PC-9 (cell line): ENCODE results near the gene IKZF4. TPM values are rescaled to one million over a fixed set of nuclear protein-coding genes. Genes with fewer than 3 reads are reported as not detected.

Experiments
- BruUV-seq: library from RNA; stranded (reverse); fragments of 400-500 nt; replicated peaks from 2 replicates; lab custom pipeline; 2021; lab: Mats Ljungman, UMichigan
- CTCF ChIA-PET: fragments of 300-600 bp; sonication (Branson Sonifier 250); formaldehyde crosslinking; loops from one replicate; lab custom pipeline; 2022; ENCODE audit warnings: antibody characterized with exemption; lab: Charles Lee
- POLR2A ChIA-PET: fragments of 300-600 bp; sonication (Branson Sonifier 250); formaldehyde crosslinking; loops from one replicate; lab custom pipeline; 2022; ENCODE audit warnings: antibody characterized with exemption; ENCODE audit not compliant: unreplicated experiment; lab: Charles Lee
- DNase-seq, 2 experiments: peaks; one replicate each; pipeline versions ENCODE4 v3.0.0 to v3.0.0-alpha.2; 2015 to 2022; ENCODE audit warnings: mixed read lengths in 1 of 2
- H2AFZ ChIP-seq: fragments of 200-600 bp; sonication (generic); 2 replicates; pipeline ENCODE4 v1.8.1; 2017; ENCODE audit warnings: antibody characterized with exemption
- H3F3A ChIP-seq: fragments of 200-600 bp; sonication (generic); 2 replicates; pipeline ENCODE4 v1.8.1; 2017; ENCODE audit warnings: antibody characterized with exemption, mild to moderate bottlenecking, low read depth; ENCODE audit not compliant: insufficient read depth
- H3K27ac ChIP-seq: fragments of 200-600 bp; sonication (generic); 2 replicates; pipeline ENCODE4 v1.6.1; 2016; ENCODE audit warnings: mixed run types
- H3K27me3 ChIP-seq: fragments of 200-600 bp; sonication (generic); 2 replicates; pipeline ENCODE4 v1.6.1; 2016; ENCODE audit warnings: low read depth, mixed run types; ENCODE audit not compliant: insufficient read depth
- H3K36me3 ChIP-seq: fragments of 200-600 bp; sonication (generic); 2 replicates; pipeline ENCODE4 v1.6.1; 2016; ENCODE audit warnings: low read depth, mixed run types
- H3K4me1 ChIP-seq: fragments of 200-600 bp; sonication (generic); replicated peaks from 2 replicates; pipeline ENCODE4 v1.6.1; 2016; ENCODE audit warnings: mixed run types; ENCODE audit not compliant: insufficient read depth
- H3K4me2 ChIP-seq: fragments of 200-600 bp; sonication (generic); 2 replicates; pipeline ENCODE4 v1.6.1; 2017; ENCODE audit warnings: mixed run types
- H3K4me3 ChIP-seq: fragments of 200-600 bp; sonication (generic); 2 replicates; pipeline ENCODE4 v1.6.1; 2016; ENCODE audit warnings: mixed run types
- H3K79me2 ChIP-seq: fragments of 200-600 bp; sonication (generic); 2 replicates; pipeline ENCODE4 v1.6.1; 2017; ENCODE audit warnings: low read depth, mixed run types
- H3K9me2 ChIP-seq: fragments of 200-600 bp; sonication (generic); 2 replicates; pipeline ENCODE4 v1.8.1; 2017; ENCODE audit warnings: mild to moderate bottlenecking; ENCODE audit not compliant: insufficient read depth
- H3K9me3 ChIP-seq: fragments of 200-600 bp; sonication (generic); 2 replicates; pipeline ENCODE4 v1.8.1; 2016; ENCODE audit warnings: low read depth; ENCODE audit not compliant: insufficient read depth
- H4K20me1 ChIP-seq: fragments of 200-600 bp; sonication (generic); 2 replicates; pipeline ENCODE4 v1.8.1; 2017; ENCODE audit not compliant: insufficient read depth
- EZH2 ChIP-seq: fragments of 200-600 bp; sonication (generic); IDR thresholded peaks from 2 replicates; pipeline ENCODE4 v1.8.0; 2017; ENCODE audit warnings: antibody characterized with exemption, low read depth
- intact Hi-C: fragments of 100-400 bp; cut with micrococcal nuclease; formaldehyde crosslinking; loops from one replicate; pipeline ENCODE4 v1.10.0; 2022; ENCODE audit not compliant: unreplicated experiment
- total RNA-seq: library from RNA; stranded (reverse); gene quantifications from 2 replicates; pipeline ENCODE4 v1.2.3, GENCODE V29; 2021
- TF ChIP-seq, protein P1 (sequence below): fragments of 200-600 bp; sonication (generic); conservative IDR thresholded peaks from 2 replicates; pipeline ENCODE4 v1.6.1; 2017; ENCODE audit warnings: mixed run types, antibody characterized with exemption, mild to moderate bottlenecking, moderate library complexity

The IKZF4 gene
- total RNA-seq, 1 experiment from 2014 or later, result 7.4 TPM

DNA sequence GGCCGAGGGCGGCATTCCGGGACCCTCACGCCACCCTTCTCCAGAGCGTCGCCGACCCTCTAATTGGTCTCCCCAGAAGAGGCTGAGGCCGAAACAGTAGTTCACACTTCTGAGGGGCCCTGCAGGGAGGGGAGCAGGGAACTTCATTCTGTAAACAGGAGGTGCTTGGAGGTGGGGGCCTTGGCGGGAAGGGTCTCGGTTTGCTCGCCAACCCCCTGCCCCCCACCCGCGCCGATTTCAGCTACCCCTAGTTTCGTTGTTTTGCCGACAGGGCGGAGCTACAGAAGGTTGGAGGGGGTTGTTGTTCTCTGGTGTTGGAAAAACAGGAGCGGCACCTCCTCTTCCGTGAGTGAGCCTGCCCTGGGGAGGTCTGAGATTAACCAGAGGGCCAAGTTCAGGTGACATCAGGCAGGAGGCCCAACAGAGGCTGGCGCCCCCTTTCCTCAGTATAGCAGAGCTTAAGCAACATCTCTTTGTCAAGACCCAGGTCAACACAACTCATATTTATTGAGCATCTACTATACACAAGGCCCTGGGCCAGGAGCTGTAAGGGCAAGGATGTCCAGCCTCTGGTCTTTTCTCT is 59.8 kb downstream of the IKZF4 start:
- no peaks in the 10 kb centered on the region for H3K9me3 ChIP-seq
- CTCF ChIA-PET, result interaction anchor here (0.5 to 0.6 kb wide), 3 partner anchors 34 to 1605 kb away, joined by 3 to 4 read pairs (median 3); no protein-coding TSS in a partner anchor
- TF ChIP-seq, protein P1, sequence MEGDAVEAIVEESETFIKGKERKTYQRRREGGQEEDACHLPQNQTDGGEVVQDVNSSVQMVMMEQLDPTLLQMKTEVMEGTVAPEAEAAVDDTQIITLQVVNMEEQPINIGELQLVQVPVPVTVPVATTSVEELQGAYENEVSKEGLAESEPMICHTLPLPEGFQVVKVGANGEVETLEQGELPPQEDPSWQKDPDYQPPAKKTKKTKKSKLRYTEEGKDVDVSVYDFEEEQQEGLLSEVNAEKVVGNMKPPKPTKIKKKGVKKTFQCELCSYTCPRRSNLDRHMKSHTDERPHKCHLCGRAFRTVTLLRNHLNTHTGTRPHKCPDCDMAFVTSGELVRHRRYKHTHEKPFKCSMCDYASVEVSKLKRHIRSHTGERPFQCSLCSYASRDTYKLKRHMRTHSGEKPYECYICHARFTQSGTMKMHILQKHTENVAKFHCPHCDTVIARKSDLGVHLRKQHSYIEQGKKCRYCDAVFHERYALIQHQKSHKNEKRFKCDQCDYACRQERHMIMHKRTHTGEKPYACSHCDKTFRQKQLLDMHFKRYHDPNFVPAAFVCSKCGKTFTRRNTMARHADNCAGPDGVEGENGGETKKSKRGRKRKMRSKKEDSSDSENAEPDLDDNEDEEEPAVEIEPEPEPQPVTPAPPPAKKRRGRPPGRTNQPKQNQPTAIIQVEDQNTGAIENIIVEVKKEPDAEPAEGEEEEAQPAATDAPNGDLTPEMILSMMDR, result no peak
- no peak for TF ChIP-seq EZH2
- H4K20me1 ChIP-seq, result peaks cover 6% of the 10 kb centered on the region; the same call in 1 of the 2 replicates
- H3K36me3 ChIP-seq, result peaks cover 10% of the 10 kb centered on the region
- peaks cover 31% of the 10 kb centered on the region for H3K4me1 ChIP-seq
- H3K4me2 ChIP-seq, result peak overlapping the region; percentile 93
- POLR2A ChIA-PET, result interaction anchor here (0.6 to 1.0 kb wide), 3 partner anchors 14 to 147 kb away, joined by 3 to 13 read pairs (median 4); partner anchors contain the start of gene SUOX
- H3K4me3 ChIP-seq, result peak overlapping the region; percentile 69
- H3F3A ChIP-seq, result peaks cover 24% of the 10 kb centered on the region
- peak overlapping the region; percentile 93 for H2AFZ ChIP-seq
- H3K79me2 ChIP-seq, result peaks cover 46% of the 10 kb centered on the region
- intact Hi-C loops, result no loop called here
- no peaks in the 10 kb centered on the region for H3K9me2 ChIP-seq
- DNase-seq, result peak; percentile 59 to 65
- no peaks in the 10 kb centered on the region for H3K27me3 ChIP-seq
- BruUV-seq, result TSS peak; percentile 45
- H3K27ac ChIP-seq, result peak overlapping the region; percentile 86

DNA sequence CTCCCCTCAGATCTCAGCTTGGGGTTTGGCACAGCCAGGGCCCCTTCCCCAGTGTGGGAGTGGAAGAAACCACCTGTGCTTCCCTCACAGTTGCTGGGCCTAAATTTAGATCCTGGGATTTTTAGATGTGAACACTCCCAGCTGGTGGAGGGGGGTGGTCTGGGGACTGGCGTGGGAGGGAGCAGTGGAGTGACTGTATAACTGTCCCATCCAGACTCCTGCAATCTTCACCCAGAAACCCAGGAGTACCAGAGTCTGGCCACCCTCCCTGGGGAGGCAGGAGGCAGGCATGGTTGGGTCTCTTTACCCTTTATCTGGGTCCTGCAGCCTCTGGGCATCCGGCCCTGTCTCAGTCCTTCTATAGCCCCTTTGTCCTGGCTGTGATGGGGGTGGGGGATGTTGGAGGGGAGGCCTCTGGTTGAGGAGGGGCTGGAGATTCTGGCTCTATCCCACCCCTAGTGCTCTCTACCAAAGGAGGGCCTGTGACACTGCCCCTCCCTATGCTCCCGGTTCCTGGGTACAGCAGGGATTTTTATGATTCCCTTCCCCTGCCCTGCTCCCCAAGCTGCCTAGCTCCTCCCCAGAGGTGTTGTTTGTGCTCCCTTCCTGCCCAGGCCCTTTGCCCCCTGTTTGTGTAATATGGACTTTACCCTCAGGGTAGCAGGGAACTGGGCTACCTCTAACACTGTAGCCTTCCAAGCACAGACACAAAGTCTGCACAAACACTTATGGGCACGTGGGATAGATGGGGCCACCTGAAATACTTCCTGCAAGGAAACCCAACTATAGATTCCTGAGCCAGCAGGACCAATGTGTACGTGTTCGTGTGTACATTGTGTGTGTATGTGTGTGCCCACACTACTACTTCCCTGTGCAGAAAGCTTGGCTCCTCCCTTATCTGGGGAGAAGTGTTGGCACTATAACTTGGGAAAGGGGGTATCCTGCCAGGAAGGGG is 60.8 kb downstream of the IKZF4 start:
- Histone ChIP-seq H3F3A (peaks cover 29% of the 10 kb centered on the region), H3K4me2 (peak overlapping the region; percentile 93), H3K36me3 (peaks cover 15% of the 10 kb centered on the region), H3K9me3 (no peaks in the 10 kb centered on the region), H3K79me2 (peaks cover 46% of the 10 kb centered on the region), H4K20me1 (peaks cover 6% of the 10 kb centered on the region; the same call in 1 of the 2 replicates), H3K4me3 (peak overlapping the region; percentile 69), H2AFZ (no peak overlapping the region), H3K27me3 (no peaks in the 10 kb centered on the region), H3K27ac (peak overlapping the region; percentile 86), H3K9me2 (no peaks in the 10 kb centered on the region), H3K4me1 (peaks cover 41% of the 10 kb centered on the region)
- POLR2A ChIA-PET, result interaction anchor here (0.6 kb wide), 2 partner anchors 23 to 115 kb away, joined by 3 to 8 read pairs; partner anchors contain the start of gene PA2G4
- intact Hi-C loops, result no loop called here
- no peak for TF ChIP-seq EZH2
- TF ChIP-seq, protein P1, result no peak
- no TSS peak for BruUV-seq
- no peak for DNase-seq
- CTCF ChIA-PET, result interaction anchor here (0.5 to 0.6 kb wide), 2 partner anchors 28 to 85 kb away, joined by 8 to 20 read pairs; no protein-coding TSS in a partner anchor

DNA sequence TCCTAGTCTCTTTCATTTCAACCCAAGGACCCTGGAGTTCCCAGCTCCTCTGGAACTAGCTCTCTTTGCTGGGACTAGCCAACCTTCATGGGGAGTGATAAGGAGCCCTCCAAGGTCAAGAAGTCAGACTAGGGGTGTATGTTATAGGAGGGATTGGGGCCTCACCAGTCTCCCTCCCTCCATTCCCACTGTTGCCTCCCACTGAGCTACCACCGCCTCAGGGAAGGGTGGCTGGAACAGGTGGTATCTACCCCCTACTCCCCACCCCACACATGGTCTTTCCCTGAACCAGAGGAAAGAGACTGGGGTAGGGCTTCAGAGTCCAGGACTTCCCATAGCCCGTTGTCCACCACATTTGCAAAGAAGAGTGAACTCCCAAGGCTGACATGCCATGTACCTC is 61.5 kb downstream of the IKZF4 start:
- Histone ChIP-seq H3K9me3 (no peaks in the 10 kb centered on the region), H3K36me3 (peaks cover 16% of the 10 kb centered on the region), H3K27me3 (no peaks in the 10 kb centered on the region), H3K79me2 (peaks cover 46% of the 10 kb centered on the region), H3K9me2 (no peaks in the 10 kb centered on the region), H2AFZ (no peak overlapping the region), H3K4me2 (peak overlapping the region; percentile 93), H3K4me3 (peak overlapping the region; percentile 69; the same call in 1 of the 2 replicates), H3K4me1 (peaks cover 48% of the 10 kb centered on the region), H4K20me1 (peaks cover 6% of the 10 kb centered on the region; the same call in 1 of the 2 replicates), H3K27ac (no peak overlapping the region), H3F3A (peaks cover 29% of the 10 kb centered on the region)
- ChIA-PET CTCF (interaction anchor here (0.5 to 0.6 kb wide), 2 partner anchors 29 to 86 kb away, joined by 8 to 20 read pairs; no protein-coding TSS in a partner anchor), POLR2A (interaction anchor here (0.6 kb wide), 2 partner anchors 22 to 116 kb away, joined by 3 to 8 read pairs; partner anchors contain the start of gene PA2G4)
- DNase-seq, result no peak
- intact Hi-C loops, result no loop called here
- no TSS peak for BruUV-seq
- TF ChIP-seq, protein P1, result no peak
- no peak for TF ChIP-seq EZH2
